HFFc6 (cell line): ENCODE measurements around the gene EPS15. TPM values are rescaled to one million over a fixed set of nuclear protein-coding genes. Genes with fewer than 3 reads are reported as not detected.
"Not testable (repeated sequence)": the region's sequence is repeated elsewhere in the genome, so short reads cannot be mapped to it uniquely, and the experiment has no call there.

ENCODE experiments used
- DNase-seq: peaks from one replicate; pipeline ENCODE4 v3.0.0-alpha.2; 2018
- H3K27ac Mint-ChIP-seq: 2 replicates; pipeline ENCODE4 v1.8.0; 2020; ENCODE audit warnings: mild to moderate bottlenecking, mixed read lengths
- H3K27me3 Mint-ChIP-seq: 2 replicates; pipeline ENCODE4 v1.8.0; 2021; ENCODE audit warnings: mild to moderate bottlenecking, moderate library complexity, mixed read lengths; ENCODE audit not compliant: insufficient read depth
- H3K36me3 Mint-ChIP-seq: 2 replicates; pipeline ENCODE4 v1.8.0; 2021; ENCODE audit warnings: low read depth, mixed read lengths
- H3K4me1 Mint-ChIP-seq: 2 replicates; pipeline ENCODE4 v1.8.0; 2020; ENCODE audit warnings: low read depth, mixed read lengths
- H3K4me3 Mint-ChIP-seq: 2 replicates; pipeline ENCODE4 v1.8.0; 2020; ENCODE audit warnings: mild to moderate bottlenecking, moderate library complexity, mixed read lengths
- H3K9me3 Mint-ChIP-seq: 2 replicates; pipeline ENCODE4 v1.8.0; 2020; ENCODE audit warnings: mild to moderate bottlenecking, mixed read lengths
- CTCF ChIP-seq: fragments of 200-600 bp; sonication (generic); IDR thresholded peaks from 2 replicates; pipeline ENCODE4 v1.5.0; 2021; ENCODE audit warnings: antibody characterized with exemption, mild to moderate bottlenecking
- total RNA-seq, 6 experiments: library from RNA; stranded (reverse); fragmentation: NEBNext Ultra II Directional; extraction: Animal tissue kit (Norgen Biotek cat#: 25700); gene quantifications; 2 replicates in 1 of 6; 3 replicates in 5 of 6; pipeline ENCODE4 v1.2.3, GENCODE V29; 2021

The EPS15 gene
- total RNA-seq, 6 experiments from 2014 or later = 45.2 to 55.7 (median 49.6) TPM

- no peak for TF ChIP-seq CTCF
- Mint-ChIP-seq H3K27me3 (no peaks in the 10 kb centered on the region), H3K36me3 (peaks cover 37% of the 10 kb centered on the region), H3K4me3 (no peak overlapping the region), H3K9me3 (peaks cover 4% of the 10 kb centered on the region), H3K4me1 (no peaks in the 10 kb centered on the region), H3K27ac (no peak overlapping the region)
- no peak for DNase-seq
Measured at GRCh38 chr1:51473331-51474115, 45.5 kb downstream of the EPS15 start.

GRCh38 chr1:51472359-51472758 lies 46.7 kb downstream of the EPS15 start:
- no peaks in the 10 kb centered on the region for H3K4me1 Mint-ChIP-seq
- DNase-seq = no peak
- H3K27ac Mint-ChIP-seq = no peak overlapping the region
- H3K36me3 Mint-ChIP-seq = peaks cover 33% of the 10 kb centered on the region
- H3K4me3 Mint-ChIP-seq = no peak overlapping the region
- TF ChIP-seq CTCF = no peak
- no peaks in the 10 kb centered on the region for H3K27me3 Mint-ChIP-seq
- peaks cover 2% of the 10 kb centered on the region for H3K9me3 Mint-ChIP-seq

GRCh38 chr1:51469518-51469917 lies 49.5 kb downstream of the EPS15 start:
- H3K36me3 Mint-ChIP-seq = peaks cover 21% of the 10 kb centered on the region
- H3K4me1 Mint-ChIP-seq = no peaks in the 10 kb centered on the region

GRCh38 chr1:51464828-51465227 lies 54.2 kb downstream of the EPS15 start:
- Mint-ChIP-seq H3K4me1 (0 out of 2 replicates have a peak, but pooled peaks cover 5% of the 10 kb centered on the region), H3K4me3 (no peak overlapping the region), H3K36me3 (no peaks in the 10 kb centered on the region; the same call in 1 of the 2 replicates), H3K9me3 (no peaks in the 10 kb centered on the region), H3K27ac (no peak overlapping the region), H3K27me3 (no peaks in the 10 kb centered on the region)
- no peak for TF ChIP-seq CTCF
- no peak for DNase-seq

More at GRCh38 chr1:51469518-51469917, 49.5 kb downstream of the EPS15 start:
- no peak for TF ChIP-seq CTCF
- Mint-ChIP-seq H3K4me3 (no peak overlapping the region), H3K9me3 (no peaks in the 10 kb centered on the region), H3K27me3 (no peaks in the 10 kb centered on the region), H3K27ac (no peak overlapping the region)
- DNase-seq = no peak

- Mint-ChIP-seq H3K9me3 (no peaks in the 10 kb centered on the region), H3K27ac (no peak overlapping the region), H3K4me1 (0 out of 2 replicates have a peak, but pooled peaks cover 5% of the 10 kb centered on the region), H3K27me3 (no peaks in the 10 kb centered on the region), H3K36me3 (no peaks in the 10 kb centered on the region; the same call in 1 of the 2 replicates), H3K4me3 (no peak overlapping the region)
- TF ChIP-seq CTCF = no peak
- no peak for DNase-seq
Measured at GRCh38 chr1:51463561-51463960, 55.5 kb downstream of the EPS15 start.

- H3K36me3 Mint-ChIP-seq, H3K27ac Mint-ChIP-seq, H3K4me1 Mint-ChIP-seq, H3K27me3 Mint-ChIP-seq, DNase-seq, H3K4me3 Mint-ChIP-seq, H3K9me3 Mint-ChIP-seq: not testable (repeated sequence)
Measured at GRCh38 chr1:51462289-51462688, 56.8 kb downstream of the EPS15 start.
